HepG2 (cell line): ENCODE results near the gene SAMD5. TPM values are rescaled to one million over a fixed set of nuclear protein-coding genes. Genes with fewer than 3 reads are reported as not detected.

ENCODE experiments used
- ATAC-seq: fragments of 200-7000 bp; cut with Tn5 transposase; 3 replicates; pipeline ENCODE4 v1.9.1; 2020; ENCODE audit warnings: mild to moderate bottlenecking, moderate library complexity
- BruUV-seq: library from RNA; stranded (reverse); fragments of 400-500 nt; replicated peaks from 2 replicates; lab custom pipeline; 2021; lab: Mats Ljungman, UMichigan
- CTCF ChIA-PET: fragments of 300-600 bp; formaldehyde crosslinking; extraction: SDS; loops from one replicate; lab custom pipeline; 2021; ENCODE audit warnings: low total read pairs, inconsistent platforms, low intra/inter-chr PET ratio; lab: Yijun Ruan, JAX
- POLR2A ChIA-PET: fragments of 350-600 bp; sonication (Branson Sonifier 250); formaldehyde crosslinking; loops from one replicate; lab custom pipeline; 2020; ENCODE audit warnings: antibody characterized with exemption, inconsistent platforms; lab: Yijun Ruan, JAX
- DNase-seq: peaks from one replicate; pipeline ENCODE4 v3.0.0-alpha.2; 2015; ENCODE audit warnings: low spot score
- FAIRE-seq: peaks from 3 replicates; lab custom pipeline; 2011; peaks lifted over from hg19 to GRCh38; lab: Jason Lieb, UNC
- H2AFZ ChIP-seq: one replicate; pipeline ENCODE4 v1.6.1; 2011; ENCODE audit warnings: low read length, inconsistent platforms
- H3K27ac ChIP-seq: fragments of 300-600 bp; 3 replicates; pipeline ENCODE4 v1.8.0; 2011; ENCODE audit warnings: mixed run types, mild to moderate bottlenecking, mixed read lengths, low read length, inconsistent platforms; ENCODE audit not compliant: insufficient read depth; ENCODE audit errors: extremely low read length
- H3K27me3 ChIP-seq, 2 experiments: fragments of 200-600 bp in 1 of 2; 2 replicates in 1 of 2; 3 replicates in 1 of 2; pipeline versions ENCODE4 v1.6.0 to v1.8.0; 2011; ENCODE audit warnings: low read length in 2 of 2, mild to moderate bottlenecking in 2 of 2, moderate library complexity in 2 of 2, inconsistent platforms in 1 of 2; ENCODE audit not compliant: insufficient read depth in 2 of 2, control insufficient read depth in 1 of 2
- H3K36me3 ChIP-seq, 2 experiments: fragments of 200-600 bp in 1 of 2; replicated peaks in 1 of 2; 2 replicates in 1 of 2; 3 replicates in 1 of 2; pipeline versions ENCODE4 v1.5.1 to v1.8.0; 2011; ENCODE audit warnings: low read length in 2 of 2, inconsistent platforms in 1 of 2; ENCODE audit not compliant: insufficient read depth in 2 of 2, control insufficient read depth in 1 of 2
- H3K4me1 ChIP-seq: 2 replicates; pipeline ENCODE4 v1.5.1; 2012; ENCODE audit warnings: low read length, inconsistent platforms; ENCODE audit not compliant: insufficient read depth
- H3K4me2 ChIP-seq: 2 replicates; pipeline ENCODE4 v1.6.0; 2011; ENCODE audit warnings: low read depth, low read length, inconsistent platforms
- H3K4me3 ChIP-seq, 3 experiments: fragments of 200-600 bp in 1 of 3; sonication (generic), shearing (Covaris generic) in 1 of 3; replicated peaks in 1 of 3; 2 replicates each; pipeline ENCODE4 v1.5.1; 2011 to 2016; ENCODE audit warnings: low read length in 3 of 3, inconsistent platforms in 2 of 3, low read depth in 2 of 3, mild to moderate bottlenecking in 2 of 3, control low read depth in 1 of 3, mixed read lengths in 1 of 3; ENCODE audit not compliant: insufficient read depth in 1 of 3
- H3K79me2 ChIP-seq: one replicate; pipeline ENCODE4 v1.6.1; 2011; ENCODE audit warnings: low read length, inconsistent platforms; ENCODE audit not compliant: insufficient read depth
- H3K9ac ChIP-seq: 2 replicates; pipeline ENCODE4 v1.6.0; 2011; ENCODE audit warnings: mild to moderate bottlenecking, low read depth, low read length, inconsistent platforms; ENCODE audit not compliant: insufficient read depth
- H3K9me3 ChIP-seq: 2 replicates; pipeline ENCODE4 v1.5.1; 2012; ENCODE audit warnings: mild to moderate bottlenecking, low read length
- H4K20me1 ChIP-seq: 2 replicates; pipeline ENCODE4 v1.6.0; 2011; ENCODE audit warnings: inconsistent platforms, mild to moderate bottlenecking, low read length, moderate library complexity; ENCODE audit not compliant: insufficient read depth
- HMG20A ChIP-seq: IDR thresholded peaks from 2 replicates; pipeline ENCODE4 v1.6.1; 2016; ENCODE audit warnings: borderline replicate concordance
- KAT7 ChIP-seq: IDR thresholded peaks from 2 replicates; pipeline ENCODE4 v1.6.1; 2018; ENCODE audit warnings: borderline replicate concordance, missing compliant biosample characterization
- KLF11 ChIP-seq: IDR thresholded peaks from 2 replicates; pipeline ENCODE4 v1.6.1; 2016; ENCODE audit warnings: missing compliant biosample characterization
- KLF16 ChIP-seq, 2 experiments: sonication (generic) in 1 of 2; formaldehyde crosslinking in 1 of 2; IDR thresholded peaks; 2 replicates each; pipeline versions ENCODE4 v1.6.1 to v1.8.0; 2016 to 2023; ENCODE audit warnings: missing genetic modification reagents in 2 of 2, missing compliant biosample characterization in 1 of 2
- KMT2A ChIP-seq: sonication (generic); formaldehyde crosslinking; IDR thresholded peaks from 2 replicates; pipeline ENCODE4 v1.4.0; 2020; ENCODE audit warnings: missing genetic modification reagents
- MZF1 ChIP-seq: sonication (generic); formaldehyde crosslinking; IDR thresholded peaks from 2 replicates; pipeline ENCODE4 v1.8.1; 2023; ENCODE audit warnings: mild to moderate bottlenecking, missing genetic modification reagents, borderline replicate concordance
- NFIB ChIP-seq: sonication (generic); formaldehyde crosslinking; IDR thresholded peaks from 2 replicates; pipeline ENCODE4 v1.9.0; 2021; ENCODE audit warnings: missing genetic modification reagents, mild to moderate bottlenecking, borderline replicate concordance
- SIN3B ChIP-seq: fragments of 150-350 bp; IDR thresholded peaks from 2 replicates; pipeline ENCODE4 v1.6.1; 2014; ENCODE audit warnings: low read length
- ZNF224 ChIP-seq: sonication (generic); formaldehyde crosslinking; IDR thresholded peaks from 2 replicates; pipeline ENCODE4 v1.5.0; 2020; ENCODE audit warnings: mild to moderate bottlenecking, missing genetic modification reagents
- ZNF496 ChIP-seq: sonication (generic); formaldehyde crosslinking; IDR thresholded peaks from 2 replicates; pipeline ENCODE4 v1.8.1; 2023; ENCODE audit warnings: mild to moderate bottlenecking, moderate library complexity, missing genetic modification reagents; ENCODE audit not compliant: insufficient replicate concordance
- ZNF547 ChIP-seq: sonication (generic); formaldehyde crosslinking; IDR thresholded peaks from 2 replicates; pipeline ENCODE4 v1.5.1; 2020; ENCODE audit warnings: mild to moderate bottlenecking, missing genetic modification reagents
- ZSCAN30 ChIP-seq: sonication (generic); formaldehyde crosslinking; IDR thresholded peaks from 2 replicates; pipeline ENCODE4 v1.5.0; 2020; ENCODE audit warnings: mild to moderate bottlenecking, missing genetic modification reagents
- WGBS: methylation state at CpG from one replicate; pipeline ENCODE4 v1.1.6; 2017; ENCODE audit warnings: low lambda C conversion rate; 5-methylcytosine and 5-hydroxymethylcytosine counted together
- in situ Hi-C: cut with HindIII; loops from 2 replicates; pipeline ENCODE4 v1.10.0; 2017; ENCODE audit warnings: low pct_unique_long_range_greater_than_20kb; ENCODE audit not compliant: extremely low pct_ligation_motif_present
- intact Hi-C: fragments of 100-400 bp; cut with micrococcal nuclease; formaldehyde crosslinking; loops from one replicate; pipeline ENCODE4 v1.10.0; 2022; ENCODE audit not compliant: unreplicated experiment
- polyA plus RNA-seq, 8 experiments: library from polyadenylated mRNA; depleted of rRNA in 3 of 8; stranded (reverse) in 7 of 8; unstranded in 1 of 8; fragments of >200 nt; fragmentation: Illumina TruSeq in 4 of 8; extraction: Trizol in 4 of 8; gene quantifications; 2 replicates each; pipeline versions ENCODE4 v1.2.1 to v1.2.3, GENCODE V29; 2011 to 2016; ENCODE audit warnings: low read depth in 4 of 8, missing spikeins in 1 of 8, mixed read lengths in 1 of 8; ENCODE audit not compliant: insufficient read depth in 1 of 8
- total RNA-seq, 5 experiments: library from RNA; depleted of rRNA; stranded (reverse); fragments of >200 nt; fragmentation: Illumina TruSeq; extraction: Trizol; gene quantifications; 2 replicates each; pipeline ENCODE4 v1.2.3, GENCODE V29; 2016; ENCODE audit warnings: low read depth in 1 of 5

SAMD5 gene
- total and polyA plus RNA-seq, 2 of the 13 experiments (the other 11 are each of a cell fraction or from before 2014, with no cell fraction given): 0.02 to 0.07 TPM

DNA sequence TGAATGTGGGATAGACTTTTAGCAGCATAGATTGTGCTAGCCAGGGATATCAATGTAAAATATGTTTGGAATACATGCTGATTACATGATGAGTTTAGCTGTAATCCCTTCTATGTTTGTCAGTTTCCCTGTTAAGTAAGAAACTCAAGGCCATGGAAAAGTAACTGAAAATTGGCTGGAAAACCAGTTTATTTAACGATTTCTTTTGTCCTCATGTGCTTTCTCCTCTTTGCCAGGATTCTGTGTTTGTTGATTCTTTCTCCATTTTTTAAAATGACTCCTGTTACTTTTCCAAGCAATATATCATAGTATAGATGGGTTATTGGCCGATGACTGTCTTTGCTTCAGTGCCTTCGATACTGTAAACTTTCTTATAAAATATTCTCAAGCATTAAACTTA lies 87.5 kb downstream of the SAMD5 start:
- H3K4me2 ChIP-seq: no peak overlapping the region
- POLR2A ChIA-PET: no interaction called here
- no TSS peak for BruUV-seq
- H3K27ac ChIP-seq: no peak overlapping the region
- TF ChIP-seq KLF11: no peak
- no peak for TF ChIP-seq NFIB (CRISPR knock-in tag)
- TF ChIP-seq SIN3B: no peak
- no peak for TF ChIP-seq ZSCAN30 (CRISPR knock-in tag)
- no peak for TF ChIP-seq ZNF224
- TF ChIP-seq ZNF547 (CRISPR knock-in tag): no peak
- no peak for TF ChIP-seq ZNF496 (CRISPR knock-in tag)
- TF ChIP-seq KMT2A (CRISPR knock-in tag): no peak
- TF ChIP-seq KAT7 (CRISPR knock-in tag): no peak
- no peak for TF ChIP-seq KLF16 (CRISPR knock-in tag; IDR thresholded peaks at IDR 0.05)
- no peak for TF ChIP-seq MZF1
- TF ChIP-seq HMG20A: no peak
- TF ChIP-seq, all 625 proteins: peak for 0
- no peak for ATAC-seq
- 2% methylated on average over 3 of the region's 3 CpGs for WGBS
- Histone ChIP-seq H3K9ac (no peak overlapping the region), H3K4me3 (no peak overlapping the region), H4K20me1 (no peaks in the 10 kb centered on the region), H2AFZ (no peak overlapping the region), H3K9me3 (no peaks in the 10 kb centered on the region), H3K79me2 (no peaks in the 10 kb centered on the region), H3K36me3 (no peaks in the 10 kb centered on the region), H3K27me3 (peaks cover 0 to 12% of the 10 kb centered on the region in 2 experiments; a peak in 2 of 5 replicates), H3K4me1 (no peaks in the 10 kb centered on the region)
- CTCF ChIA-PET: no interaction called here
- DNase-seq: no peak
- in situ Hi-C loops: no loop called here
- no peak for FAIRE-seq
- intact Hi-C loops: no loop called here
